Stomach (tissue), 4 donors: ENCODE data around the gene PDGFD.

Experiments
- EP300 ChIP-seq: sonication (generic); formaldehyde crosslinking; IDR thresholded peaks from one replicate; pipeline ENCODE4 v1.6.1; 2017; ENCODE audit warnings: antibody characterized with exemption
- TF ChIP-seq, protein P1 (sequence below), 7 experiments: fragments of 450-650 bp in 4 of 7; fragments of 200-600 bp in 3 of 7; sonication (generic) in 3 of 7; IDR thresholded peaks; one replicate each; pipeline ENCODE4 v1.5.1; 2016 to 2019; ENCODE audit warnings: antibody characterized with exemption in 7 of 7, control low read depth in 2 of 7, mild to moderate bottlenecking in 1 of 7

DNA sequence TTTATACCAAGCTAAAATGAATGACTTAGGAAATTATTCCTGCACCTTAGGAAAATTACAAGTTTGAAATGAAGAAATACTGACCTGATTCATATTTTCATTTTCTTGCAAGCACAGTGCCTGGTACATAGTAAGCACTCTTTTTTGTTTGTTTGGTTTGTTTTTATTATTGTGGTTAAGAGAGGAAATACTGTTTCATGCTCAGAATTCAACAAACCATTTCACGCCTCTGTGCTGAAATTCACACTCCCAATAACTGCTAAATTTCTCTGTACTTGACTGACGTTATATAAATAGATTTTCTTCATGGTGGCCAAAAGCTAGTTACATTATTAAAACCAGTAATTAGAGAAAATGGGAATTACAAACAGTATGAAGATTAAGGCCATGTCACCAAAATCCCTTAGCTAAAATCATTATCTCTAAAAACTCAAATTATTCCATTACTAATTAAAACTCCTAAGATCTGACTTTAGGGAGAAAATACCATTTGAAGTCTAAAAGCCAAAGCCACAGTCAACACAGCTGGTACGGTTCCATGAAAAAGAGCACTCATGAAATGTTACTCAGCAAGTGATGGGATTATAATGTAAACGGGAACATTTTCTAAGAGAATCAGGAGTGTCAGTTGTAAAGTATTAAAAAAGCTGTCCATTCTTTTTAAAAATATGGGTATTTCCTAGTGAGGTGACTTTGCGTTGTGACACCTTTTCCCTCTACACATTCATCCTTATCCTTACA lies 205.3 kb downstream of the PDGFD start:
- no peak for TF ChIP-seq EP300
- TF ChIP-seq, protein P1, sequence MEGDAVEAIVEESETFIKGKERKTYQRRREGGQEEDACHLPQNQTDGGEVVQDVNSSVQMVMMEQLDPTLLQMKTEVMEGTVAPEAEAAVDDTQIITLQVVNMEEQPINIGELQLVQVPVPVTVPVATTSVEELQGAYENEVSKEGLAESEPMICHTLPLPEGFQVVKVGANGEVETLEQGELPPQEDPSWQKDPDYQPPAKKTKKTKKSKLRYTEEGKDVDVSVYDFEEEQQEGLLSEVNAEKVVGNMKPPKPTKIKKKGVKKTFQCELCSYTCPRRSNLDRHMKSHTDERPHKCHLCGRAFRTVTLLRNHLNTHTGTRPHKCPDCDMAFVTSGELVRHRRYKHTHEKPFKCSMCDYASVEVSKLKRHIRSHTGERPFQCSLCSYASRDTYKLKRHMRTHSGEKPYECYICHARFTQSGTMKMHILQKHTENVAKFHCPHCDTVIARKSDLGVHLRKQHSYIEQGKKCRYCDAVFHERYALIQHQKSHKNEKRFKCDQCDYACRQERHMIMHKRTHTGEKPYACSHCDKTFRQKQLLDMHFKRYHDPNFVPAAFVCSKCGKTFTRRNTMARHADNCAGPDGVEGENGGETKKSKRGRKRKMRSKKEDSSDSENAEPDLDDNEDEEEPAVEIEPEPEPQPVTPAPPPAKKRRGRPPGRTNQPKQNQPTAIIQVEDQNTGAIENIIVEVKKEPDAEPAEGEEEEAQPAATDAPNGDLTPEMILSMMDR (IDR thresholded peaks at IDR 0.05): no peak
